Hepatocyte (in vitro differentiated cells): ENCODE measurements around the gene MMP28. TPM values are rescaled to one million over a fixed set of nuclear protein-coding genes. Genes with fewer than 3 reads are reported as not detected.

ENCODE experiments used
- DNase-seq: peaks from one replicate; pipeline ENCODE4 v3.0.0-alpha.2; 2016; ENCODE audit warnings: low spot score
- H2AFZ ChIP-seq: fragments of 200-600 bp; sonication (generic); 2 replicates; pipeline ENCODE4 v1.6.0; 2016; ENCODE audit warnings: antibody characterized with exemption, mild to moderate bottlenecking
- H3K27ac ChIP-seq: fragments of 200-600 bp; sonication (generic); 2 replicates; pipeline ENCODE4 v1.5.1; 2016; ENCODE audit warnings: mild to moderate bottlenecking
- H3K27me3 ChIP-seq: fragments of 200-600 bp; sonication (generic); 2 replicates; pipeline ENCODE4 v1.6.1; 2016
- H3K36me3 ChIP-seq: fragments of 200-600 bp; sonication (generic); replicated peaks from 2 replicates; pipeline ENCODE4 v1.5.1; 2016; ENCODE audit warnings: low read depth; ENCODE audit not compliant: insufficient read depth
- H3K4me1 ChIP-seq: fragments of 200-600 bp; sonication (generic); 2 replicates; pipeline ENCODE4 v1.5.1; 2016; ENCODE audit warnings: mild to moderate bottlenecking, moderate library complexity; ENCODE audit not compliant: insufficient read depth
- H3K4me2 ChIP-seq: fragments of 200-600 bp; sonication (generic); 2 replicates; pipeline ENCODE4 v1.6.0; 2016
- H3K4me3 ChIP-seq: fragments of 200-600 bp; sonication (generic); 2 replicates; pipeline ENCODE4 v1.5.1; 2016; ENCODE audit warnings: mild to moderate bottlenecking
- H3K79me2 ChIP-seq: fragments of 200-600 bp; sonication (generic); 2 replicates; pipeline ENCODE4 v1.6.0; 2017; ENCODE audit warnings: mild to moderate bottlenecking
- H3K9me2 ChIP-seq: fragments of 200-600 bp; sonication (generic); replicated peaks from 2 replicates; pipeline ENCODE4 v1.6.0; 2017; ENCODE audit warnings: mild to moderate bottlenecking; ENCODE audit not compliant: insufficient read depth
- H3K9me3 ChIP-seq: fragments of 200-600 bp; sonication (generic); 2 replicates; pipeline ENCODE4 v1.5.1; 2016; ENCODE audit warnings: low read depth, mild to moderate bottlenecking
- H4K20me1 ChIP-seq: fragments of 200-600 bp; sonication (generic); 2 replicates; pipeline ENCODE4 v1.6.0; 2016; ENCODE audit warnings: mild to moderate bottlenecking; ENCODE audit not compliant: insufficient read depth, poor library complexity, severe bottlenecking
- CTCF ChIP-seq: fragments of 200-600 bp; sonication (generic); IDR thresholded peaks from 2 replicates; pipeline ENCODE4 v1.5.1; 2016; ENCODE audit warnings: antibody characterized with exemption, mild to moderate bottlenecking; ENCODE audit not compliant: poor library complexity
- EZH2 ChIP-seq: fragments of 200-600 bp; sonication (generic); IDR thresholded peaks from 2 replicates; pipeline ENCODE4 v1.6.1; 2016; ENCODE audit warnings: antibody characterized with exemption, mild to moderate bottlenecking, borderline replicate concordance
- EZH2phosphoT487 ChIP-seq: fragments of 200-600 bp; sonication (generic); IDR thresholded peaks from one replicate; pipeline ENCODE4 v1.6.1; 2018; ENCODE audit warnings: antibody characterized with exemption, mild to moderate bottlenecking, low read depth, moderate library complexity; ENCODE audit not compliant: unreplicated experiment, severe bottlenecking
- WGBS: methylation state at CpG from one replicate; pipeline ENCODE4 v1.1.6; 2016; ENCODE audit warnings: low lambda C conversion rate; ENCODE audit errors: missing lambda C conversion rate; 5-methylcytosine and 5-hydroxymethylcytosine counted together
- polyA plus RNA-seq: library from polyadenylated mRNA; unstranded; fragments of >200 nt; fragmentation: Nextera tagmentation; extraction: Ambion mirVana; gene quantifications from 2 replicates; pipeline ENCODE4 v1.2.1, GENCODE V29; 2016
- total RNA-seq: library from RNA; depleted of rRNA; stranded (reverse); fragments of >200 nt; gene quantifications from 2 replicates; pipeline ENCODE4 v1.2.3, GENCODE V29; 2014

Gene MMP28
- total and polyA plus RNA-seq, 2 experiments from 2014 or later = 12.0 to 18.0 TPM

GRCh38 chr17:35811759-35812158 lies 16.3 kb upstream of the MMP28 start:
- Histone ChIP-seq H4K20me1 (peaks cover 66% of the 10 kb centered on the region), H3K4me2 (peak overlapping the region; percentile 81)
- 89% methylated on average over 6 of the region's 6 CpGs for WGBS

DNA sequence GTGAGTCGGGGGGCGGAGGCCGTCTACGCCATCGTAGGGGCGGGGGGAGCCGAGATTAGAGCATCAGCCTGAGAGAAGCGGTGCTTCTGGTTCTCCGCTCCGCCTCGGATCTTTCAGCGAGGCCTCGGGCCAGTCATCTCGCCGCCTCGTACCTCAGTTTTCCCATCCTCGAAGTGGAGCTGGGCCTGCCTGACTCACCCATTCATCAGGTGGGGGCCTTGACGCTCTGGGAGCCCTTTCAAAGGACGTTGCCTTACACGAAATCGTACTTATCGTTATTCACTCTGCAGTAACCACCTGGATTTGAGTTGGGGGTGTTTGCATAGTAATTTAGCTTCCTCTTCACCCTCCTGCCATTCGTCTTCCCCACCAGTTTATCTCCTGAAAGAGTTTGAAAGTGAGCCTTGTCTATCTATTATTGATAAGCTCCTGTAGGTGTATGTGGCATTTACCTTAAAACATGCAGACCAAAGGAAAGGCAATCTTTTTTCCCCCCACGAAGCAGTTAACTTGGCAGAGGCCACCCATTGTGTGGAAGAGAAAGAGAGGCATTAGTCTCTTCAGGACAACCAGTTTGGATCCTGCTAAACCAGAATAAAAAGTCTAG lies 14.5 kb upstream of the MMP28 start:
- peaks cover 14% of the 10 kb centered on the region for H3K4me1 ChIP-seq
- peak overlapping the region; percentile 81 for H3K4me2 ChIP-seq
- no peaks in the 10 kb centered on the region for H3K9me2 ChIP-seq
- H3K4me3 ChIP-seq = peak overlapping the region; percentile 71
- peak overlapping the region; percentile 34 for H2AFZ ChIP-seq
- WGBS = under 1% methylated on average over 16 of the region's 24 CpGs
- TF ChIP-seq CTCF (no peak), EZH2phosphoT487 (no peak), EZH2 (no peak)
- no peaks in the 10 kb centered on the region for H3K36me3 ChIP-seq
- peak overlapping the region; percentile 93 for H3K27ac ChIP-seq
- DNase-seq = peak; percentile 66
- peaks cover 52% of the 10 kb centered on the region for H3K79me2 ChIP-seq
- no peaks in the 10 kb centered on the region for H3K9me3 ChIP-seq
- H3K27me3 ChIP-seq = no peaks in the 10 kb centered on the region
- H4K20me1 ChIP-seq = peaks cover 49% of the 10 kb centered on the region

More at GRCh38 chr17:35811759-35812158, 16.3 kb upstream of the MMP28 start:
- Histone ChIP-seq H3K4me1 (peaks cover 14% of the 10 kb centered on the region), H3K27ac (no peak overlapping the region), H3K9me3 (no peaks in the 10 kb centered on the region), H3K9me2 (no peaks in the 10 kb centered on the region), H2AFZ (no peak overlapping the region), H3K36me3 (no peaks in the 10 kb centered on the region), H3K4me3 (no peak overlapping the region), H3K27me3 (no peaks in the 10 kb centered on the region), H3K79me2 (peaks cover 70% of the 10 kb centered on the region)
- TF ChIP-seq EZH2 (no peak), EZH2phosphoT487 (no peak), CTCF (no peak)
- no peak for DNase-seq

- peak within 1 kb of the TSS; percentile 34 for H2AFZ ChIP-seq
Observed at GRCh38 chr17:35808962-35809854, 13.8 kb upstream of the MMP28 start, which contains the start of gene TAF15. Gene TAF15, plus strand, starts transcription at chr17:35809484. Its CDS starts 86 bp downstream, at chr17:35809570.

More at GRCh38 chr17:35808962-35809854, 13.8 kb upstream of the MMP28 start, which contains the start of gene TAF15:
- H3K36me3 ChIP-seq = no peaks in the 10 kb centered on the region
- TF ChIP-seq CTCF = peak; percentile 79
- no peak for TF ChIP-seq EZH2phosphoT487
- TF ChIP-seq EZH2 = no peak
- H3K4me3 ChIP-seq = peak within 1 kb of the TSS; percentile 71
- H3K27ac ChIP-seq = peak within 1 kb of the TSS; percentile 93
- H3K4me2 ChIP-seq = peak within 1 kb of the TSS; percentile 81
- H3K9me3 ChIP-seq = no peaks in the 10 kb centered on the region
- WGBS = 2% methylated on average over 64 of the region's 71 CpGs
- DNase-seq = peak; percentile 99
- H4K20me1 ChIP-seq = peaks cover 41% of the 10 kb centered on the region
- H3K4me1 ChIP-seq = peaks cover 14% of the 10 kb centered on the region
- H3K9me2 ChIP-seq = no peaks in the 10 kb centered on the region
- H3K27me3 ChIP-seq = no peaks in the 10 kb centered on the region
- peaks cover 45% of the 10 kb centered on the region for H3K79me2 ChIP-seq
